Hematopoietic multipotent progenitor cell treated with erythropoietin and hydrocortisone succinate and interleukin-3 and kit ligand, for 6 days (in vitro differentiated cells): ENCODE measurements around the gene IFI6.
"Not testable (repeated sequence)": the region's sequence is repeated elsewhere in the genome, so short reads cannot be mapped to it uniquely, and the experiment has no call there.

Experiments used
- DNase-seq: peaks from one replicate; pipeline ENCODE4 v3.0.0-alpha.2; 2015

IFI6 gene

GRCh38 chr1:27649306-27649635, 22.7 kb downstream of the IFI6 start:
- no peak for DNase-seq

GRCh38 chr1:27648602-27649305, 23.2 kb downstream of the IFI6 start:
- no peak for DNase-seq

GRCh38 chr1:27647328-27647727, 24.7 kb downstream of the IFI6 start:
- DNase-seq: no peak

- no peak for DNase-seq
Observed at GRCh38 chr1:27646676-27647075, 25.3 kb downstream of the IFI6 start.

GRCh38 chr1:27645071-27645415, 26.9 kb downstream of the IFI6 start:
- no peak for DNase-seq

GRCh38 chr1:27644369-27645070, 27.5 kb downstream of the IFI6 start:
- DNase-seq: no peak

- peak; percentile 87 for DNase-seq
Observed at GRCh38 chr1:27643600-27644368, 28.2 kb downstream of the IFI6 start.

- not testable (repeated sequence) for DNase-seq
Observed at GRCh38 chr1:27640514-27640913, 31.5 kb downstream of the IFI6 start.

- DNase-seq: no peak
Observed at GRCh38 chr1:27638805-27639204, 33.2 kb downstream of the IFI6 start.

GRCh38 chr1:27638047-27638734, 33.8 kb downstream of the IFI6 start:
- DNase-seq: no peak

GRCh38 chr1:27635396-27636142, 36.4 kb downstream of the IFI6 start:
- DNase-seq: no peak

GRCh38 chr1:27634985-27635367, 37.0 kb downstream of the IFI6 start, which contains the start of gene FGR:
Gene FGR (minus strand): TSS chr1:27635185. CDS start chr1:27623916, 11,269 bp downstream.
- peak; percentile 38 for DNase-seq

- peak; percentile 43 for DNase-seq
Observed at GRCh38 chr1:27634177-27634984, 37.6 kb downstream of the IFI6 start.

- no peak for DNase-seq
Observed at GRCh38 chr1:27633640-27634176, 38.3 kb downstream of the IFI6 start.

GRCh38 chr1:27633298-27633610, 38.7 kb downstream of the IFI6 start:
- no peak for DNase-seq

GRCh38 chr1:27632387-27633297, 39.4 kb downstream of the IFI6 start:
- DNase-seq: no peak

- DNase-seq: no peak
Observed at GRCh38 chr1:27630859-27631491, 41.0 kb downstream of the IFI6 start.

GRCh38 chr1:27628712-27629111, 43.3 kb downstream of the IFI6 start:
- no peak for DNase-seq

GRCh38 chr1:27627733-27628132, 44.3 kb downstream of the IFI6 start:
- DNase-seq: not testable (repeated sequence)

GRCh38 chr1:27627061-27627460, 44.9 kb downstream of the IFI6 start:
- DNase-seq: no peak
